ENCODE data around the gene INTS2.

The INTS2 gene

GRCh38 chr17:61884864-61885263, 42.9 kb downstream of the INTS2 start:
- no peak overlapping the region for H3K4me3 ChIP-seq (ENCODE audit: low read depth, low read length)
- TF ChIP-seq CTCF (IDR thresholded peaks at IDR 0.05; ENCODE audit: borderline replicate concordance, insufficient read depth, low read depth, low read length) = no peak

GRCh38 chr17:61880589-61881102, 47.1 kb downstream of the INTS2 start:
- TF ChIP-seq CTCF (IDR thresholded peaks at IDR 0.05; ENCODE audit: borderline replicate concordance, insufficient read depth, low read depth, low read length) = no peak

GRCh38 chr17:61878984-61879612, 48.7 kb downstream of the INTS2 start:
- H3K4me3 ChIP-seq (ENCODE audit: low read depth, low read length) = no peak overlapping the region
- no peak for TF ChIP-seq CTCF (IDR thresholded peaks at IDR 0.05; ENCODE audit: borderline replicate concordance, insufficient read depth, low read depth, low read length)

More at GRCh38 chr17:61880589-61881102, 47.1 kb downstream of the INTS2 start:
- H3K4me3 ChIP-seq (ENCODE audit: low read depth, low read length) = no peak overlapping the region

GRCh38 chr17:61878520-61878919, 49.3 kb downstream of the INTS2 start:
- no peak overlapping the region for H3K4me3 ChIP-seq (ENCODE audit: low read depth, low read length)
- no peak for TF ChIP-seq CTCF (IDR thresholded peaks at IDR 0.05; ENCODE audit: borderline replicate concordance, insufficient read depth, low read depth, low read length)

- TF ChIP-seq CTCF (IDR thresholded peaks at IDR 0.05; ENCODE audit: borderline replicate concordance, insufficient read depth, low read depth, low read length) = no peak
- no peak overlapping the region for H3K4me3 ChIP-seq (ENCODE audit: low read depth, low read length)
These were observed 49.9 kb downstream of the INTS2 start for GRCh38 chr17:61877837-61878236.

- no peak for TF ChIP-seq CTCF (IDR thresholded peaks at IDR 0.05; ENCODE audit: borderline replicate concordance, insufficient read depth, low read depth, low read length)
- H3K4me3 ChIP-seq (ENCODE audit: low read depth, low read length) = no peak overlapping the region
These were observed 52.0 kb downstream of the INTS2 start for GRCh38 chr17:61875804-61876203.

GRCh38 chr17:61875285-61875684, 52.5 kb downstream of the INTS2 start:
- no peak for TF ChIP-seq CTCF (IDR thresholded peaks at IDR 0.05; ENCODE audit: borderline replicate concordance, insufficient read depth, low read depth, low read length)
- H3K4me3 ChIP-seq (ENCODE audit: low read depth, low read length) = no peak overlapping the region
